T follicular helper cell (primary cell): ENCODE data around the gene MAGEA8.
"Not testable (repeated sequence)": the region's sequence is repeated elsewhere in the genome, so short reads cannot be mapped to it uniquely, and the experiment has no call there.

Experiments
- DNase-seq: peaks from one replicate; pipeline ENCODE4 v3.0.0-alpha.2; 2020; ENCODE audit warnings: low read depth

MAGEA8 gene

DNA sequence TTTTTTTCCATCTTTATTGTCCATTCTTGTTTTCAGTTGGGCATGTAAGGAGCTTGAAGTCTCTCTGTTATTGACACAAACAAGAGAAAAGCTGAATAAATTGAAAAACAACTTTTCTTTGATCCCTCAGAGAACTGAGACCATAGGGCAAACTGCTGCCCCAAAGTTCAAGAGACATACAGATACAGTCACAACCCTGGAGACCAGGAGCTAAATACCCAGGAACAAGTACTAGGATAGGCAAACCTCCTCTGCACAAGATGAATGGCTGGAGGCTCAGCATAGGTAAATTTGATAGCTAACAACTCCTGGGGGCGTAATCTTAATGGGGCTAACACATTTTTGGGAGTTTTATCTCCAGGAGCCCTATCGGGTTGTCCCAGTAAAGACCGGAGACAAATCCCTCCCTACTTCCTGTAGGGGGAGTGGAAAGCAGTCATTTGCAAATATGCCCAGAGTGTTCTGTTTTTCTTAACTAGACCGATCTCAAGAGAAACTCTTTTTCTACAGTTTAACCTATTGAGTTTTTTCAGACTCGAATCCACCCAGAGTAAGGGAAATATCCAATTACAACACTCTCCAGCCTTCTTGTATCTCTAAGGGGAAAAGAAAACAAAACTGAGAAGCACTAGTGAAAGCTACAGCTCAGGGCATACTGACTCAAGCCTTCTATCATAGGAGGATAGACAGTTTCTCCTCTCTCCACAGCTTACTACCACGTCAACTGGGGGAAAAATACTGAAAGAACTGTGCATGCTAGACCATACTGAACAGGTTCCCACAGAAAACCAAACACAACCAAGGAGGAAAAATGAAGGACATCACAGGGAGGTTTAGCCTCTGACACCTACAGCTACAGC lies 23.1 kb downstream of the MAGEA8 start:
- DNase-seq = no peak

DNA sequence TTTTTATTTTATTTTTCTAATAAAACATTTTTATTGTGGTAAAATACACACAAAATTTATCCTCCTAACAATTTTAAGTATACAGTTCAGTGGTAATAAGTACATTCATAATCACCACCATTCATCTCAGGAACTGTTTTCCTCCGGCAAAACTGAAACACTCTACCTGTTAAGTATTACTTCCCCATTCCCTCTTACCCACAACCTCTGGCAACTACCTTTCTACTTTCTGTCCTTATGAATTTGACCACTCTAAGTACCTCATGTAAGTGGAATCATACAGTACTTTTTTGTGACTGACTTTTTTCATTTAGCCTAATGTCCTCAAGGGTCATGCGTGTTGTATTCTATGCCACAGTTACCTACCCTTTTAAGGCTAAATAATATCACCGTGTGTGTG lies 27.3 kb downstream of the MAGEA8 start:
- no peak for DNase-seq

DNA sequence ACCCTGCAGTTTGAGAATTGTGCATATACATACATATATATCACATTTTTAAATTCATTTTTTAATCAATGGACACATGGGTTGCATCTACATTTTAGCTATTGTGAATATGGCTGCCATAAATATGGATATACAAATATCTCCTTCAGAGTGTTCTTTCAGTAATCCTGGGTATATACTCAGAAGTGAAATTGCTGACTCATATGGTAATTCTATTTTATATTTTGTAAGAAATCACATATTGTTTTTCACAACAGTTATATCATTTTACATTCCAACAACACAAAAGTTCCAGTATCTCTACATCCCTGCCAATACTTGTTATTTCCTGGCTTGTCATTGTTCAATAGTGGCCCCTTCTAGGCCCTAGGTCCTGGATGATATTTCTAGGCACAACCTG lies 27.7 kb downstream of the MAGEA8 start:
- DNase-seq = no peak

DNA sequence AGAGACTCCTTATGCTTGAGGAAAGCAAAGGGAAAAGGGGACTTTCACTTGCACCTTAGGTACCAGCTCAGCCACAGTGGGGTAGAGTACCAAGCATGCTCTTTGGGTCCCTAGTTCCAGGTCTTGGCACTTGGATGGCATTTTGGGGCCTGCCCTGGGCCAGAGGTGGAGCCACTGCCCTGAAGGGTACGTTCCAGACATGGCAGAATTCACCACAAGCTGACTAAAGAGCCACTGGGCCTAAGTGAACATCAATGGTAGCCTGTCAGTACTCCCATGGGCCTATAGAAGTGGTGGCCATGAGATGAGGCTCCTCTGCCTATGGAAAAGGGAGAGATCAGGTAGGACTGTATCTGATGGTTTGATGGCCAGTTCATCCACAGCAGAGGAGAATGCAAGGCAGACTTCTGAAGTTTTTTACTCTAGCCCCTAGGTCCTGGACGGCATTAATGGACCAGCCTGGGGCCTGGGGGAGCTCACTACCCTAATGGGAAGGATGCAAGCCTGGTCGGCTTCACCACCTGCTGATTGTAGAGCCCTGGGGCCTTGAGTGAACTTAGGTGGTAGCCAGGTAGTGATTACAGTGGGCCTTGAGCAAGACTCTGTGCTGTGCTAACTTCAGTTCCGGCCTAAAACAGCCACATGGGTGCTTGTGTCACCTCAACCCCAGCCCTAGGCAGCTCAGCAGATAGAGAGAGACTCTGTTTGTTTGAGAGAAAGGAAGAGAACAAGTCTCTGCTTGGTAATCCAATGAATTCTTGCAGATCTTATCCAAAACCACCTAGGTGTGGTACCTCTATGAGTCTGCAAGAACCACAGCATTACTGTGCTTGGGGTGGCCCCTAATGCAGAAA lies 28.6 kb downstream of the MAGEA8 start:
- no peak for DNase-seq

DNA sequence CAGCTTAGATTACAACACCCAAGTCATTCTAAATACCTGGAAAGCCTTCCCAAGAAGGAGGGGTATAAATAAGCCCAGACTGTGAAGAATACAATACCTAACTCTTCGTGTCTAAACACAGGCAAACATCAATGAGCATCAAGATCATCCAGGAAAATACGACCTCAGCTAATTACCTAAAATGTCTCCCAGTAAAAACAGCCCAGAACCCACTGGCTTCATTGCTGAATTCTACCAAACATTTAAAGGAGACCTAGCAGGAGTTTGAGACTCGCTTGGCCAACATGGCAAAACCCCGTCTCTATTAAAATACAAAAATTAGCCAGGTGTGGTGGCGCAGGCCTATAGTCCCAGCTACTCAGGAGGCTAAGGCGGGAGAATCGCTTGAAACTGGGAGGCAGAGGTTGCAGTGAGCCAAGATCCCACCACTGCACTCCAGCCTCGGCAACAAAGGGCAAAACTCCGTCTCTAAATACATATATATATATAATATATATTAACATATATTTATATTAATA lies 29.3 kb downstream of the MAGEA8 start:
- no peak for DNase-seq

DNA sequence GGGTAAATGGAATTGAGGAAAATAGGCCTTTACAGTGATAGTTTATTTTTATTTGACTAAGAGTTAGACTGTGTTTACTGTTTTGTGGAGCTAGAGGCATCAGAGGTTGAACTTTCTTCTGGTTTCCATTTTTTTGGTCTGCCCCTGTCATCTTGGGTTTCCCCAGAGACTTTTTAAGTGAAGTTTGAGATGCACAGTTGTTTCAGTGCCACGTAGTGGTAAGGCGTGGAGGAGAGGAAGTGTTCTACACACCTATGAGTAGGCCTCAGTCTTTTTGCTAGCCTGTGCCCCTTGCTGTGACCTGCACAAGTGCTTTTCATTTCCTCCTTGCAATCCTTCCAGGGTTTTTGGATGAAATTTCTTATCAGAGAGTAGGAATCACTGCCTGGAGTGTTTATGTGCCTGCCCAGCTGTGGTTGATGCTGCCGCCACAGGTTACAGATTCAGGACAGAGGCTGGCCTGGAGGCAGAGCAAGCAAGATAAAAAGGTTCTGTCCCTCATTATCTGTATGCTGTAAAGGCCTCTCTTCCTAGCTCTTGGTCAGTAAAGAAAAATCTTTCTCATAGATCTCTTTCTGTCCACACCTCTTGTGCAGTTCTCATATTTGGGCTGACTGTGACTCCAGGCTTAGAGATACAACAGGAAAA lies 35.9 kb downstream of the MAGEA8 start:
- no peak for DNase-seq

DNA sequence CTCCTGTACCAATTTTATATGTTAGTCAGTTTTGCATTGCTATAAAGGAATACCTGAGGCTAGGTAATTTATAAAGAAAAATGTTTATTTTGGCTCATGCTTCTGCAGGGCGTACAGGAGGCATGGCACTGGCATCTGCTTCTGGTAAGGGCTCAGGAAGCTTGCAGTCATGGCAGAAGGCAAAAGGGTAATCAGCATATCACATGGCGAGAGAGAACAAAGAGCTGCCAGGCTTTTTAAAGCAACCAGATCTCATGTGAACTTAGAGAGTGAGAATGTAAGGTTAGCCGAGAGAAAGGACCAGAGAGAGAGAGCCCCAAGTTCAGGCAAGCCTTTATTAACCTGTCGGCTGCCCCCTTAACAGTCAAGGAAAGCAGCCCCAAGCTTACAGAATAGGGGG lies 42.9 kb downstream of the MAGEA8 start:
- not testable (repeated sequence) for DNase-seq

DNA sequence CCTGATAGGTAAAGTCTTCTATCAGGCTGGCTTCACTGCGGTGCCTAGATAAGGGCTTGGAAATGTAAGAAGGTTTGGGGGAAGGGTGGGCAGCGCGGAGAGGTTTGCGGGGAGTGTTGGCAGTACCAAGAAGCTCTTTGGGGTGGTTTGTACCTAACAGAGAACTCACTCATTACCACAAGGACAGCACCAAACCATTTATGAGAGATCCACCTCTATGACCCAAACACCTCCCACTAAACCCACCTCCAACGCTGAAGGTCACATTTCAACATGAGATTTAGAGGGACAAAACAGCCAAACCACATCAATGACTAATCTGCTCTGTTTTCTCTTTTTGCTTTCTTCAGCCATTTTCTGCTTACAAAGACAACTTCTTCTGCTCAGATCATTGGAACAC lies 43.5 kb downstream of the MAGEA8 start:
- DNase-seq = not testable (repeated sequence)

DNA sequence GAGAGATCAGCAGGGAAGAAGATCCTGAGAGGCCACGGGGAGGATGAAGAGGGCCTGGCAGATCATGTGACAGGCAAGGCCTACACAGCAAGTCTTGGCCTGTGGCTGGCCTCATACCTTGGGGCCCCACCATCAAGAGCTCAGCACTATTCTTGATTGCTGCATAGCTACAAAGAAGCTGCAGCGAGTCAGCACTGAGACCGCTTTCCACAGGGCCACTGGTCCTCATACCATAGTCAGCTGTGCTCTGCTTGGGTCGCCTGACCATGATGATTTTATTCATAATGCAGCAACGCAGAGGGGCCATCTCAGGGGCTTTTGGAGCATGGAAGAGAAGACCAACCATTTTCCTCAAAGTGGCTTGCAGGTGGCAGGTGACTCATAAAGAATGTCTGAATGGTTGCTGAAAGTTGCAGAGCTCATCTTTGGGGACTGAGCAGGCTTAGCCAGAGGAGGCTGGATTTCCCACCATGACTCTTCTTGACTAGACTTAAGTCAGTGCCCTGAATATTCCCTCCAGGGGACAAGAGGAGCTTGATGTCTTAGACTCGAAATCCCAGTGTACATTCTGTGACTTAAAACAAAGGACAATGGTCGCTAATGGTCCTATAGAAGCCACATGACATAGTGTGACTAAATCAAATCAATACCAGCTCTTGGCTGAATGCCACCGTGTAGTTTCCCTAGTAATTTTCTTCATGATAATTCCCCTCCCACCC lies 46.4 kb downstream of the MAGEA8 start:
- DNase-seq = not testable (repeated sequence)

DNA sequence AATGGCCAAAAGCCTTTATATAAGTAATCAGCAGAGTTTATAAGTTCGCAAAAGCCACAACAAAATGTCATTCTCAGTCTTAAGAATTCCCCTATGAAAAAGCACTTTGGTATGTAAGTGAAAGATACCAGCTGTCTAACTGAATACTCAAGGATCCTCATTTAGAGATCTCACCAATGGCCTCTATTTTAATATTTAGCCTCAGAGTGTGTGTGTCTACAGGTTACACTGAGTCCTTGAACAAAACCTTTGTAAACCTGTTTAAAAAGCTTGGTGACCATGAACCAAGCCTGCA lies 46.9 kb downstream of the MAGEA8 start:
- DNase-seq = not testable (repeated sequence)

DNA sequence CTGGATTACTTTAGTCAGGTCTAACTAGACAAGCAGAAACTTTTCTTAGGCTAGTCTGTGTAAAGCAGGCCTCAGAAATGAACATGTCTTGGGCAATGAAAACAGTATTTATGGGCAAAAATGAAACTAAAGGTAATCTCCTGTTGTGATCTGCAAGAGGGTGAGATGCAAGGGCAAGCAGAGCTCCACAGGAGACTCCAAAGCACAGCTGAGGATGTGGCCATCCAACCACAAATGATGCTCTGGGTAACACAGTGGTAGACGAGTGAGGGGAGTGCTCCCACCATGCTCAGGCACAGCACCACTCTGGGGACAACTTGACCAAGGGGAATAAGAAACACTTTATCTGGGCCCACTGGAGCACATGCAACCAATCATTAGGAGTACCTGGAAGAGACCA lies 47.7 kb downstream of the MAGEA8 start:
- not testable (repeated sequence) for DNase-seq

DNA sequence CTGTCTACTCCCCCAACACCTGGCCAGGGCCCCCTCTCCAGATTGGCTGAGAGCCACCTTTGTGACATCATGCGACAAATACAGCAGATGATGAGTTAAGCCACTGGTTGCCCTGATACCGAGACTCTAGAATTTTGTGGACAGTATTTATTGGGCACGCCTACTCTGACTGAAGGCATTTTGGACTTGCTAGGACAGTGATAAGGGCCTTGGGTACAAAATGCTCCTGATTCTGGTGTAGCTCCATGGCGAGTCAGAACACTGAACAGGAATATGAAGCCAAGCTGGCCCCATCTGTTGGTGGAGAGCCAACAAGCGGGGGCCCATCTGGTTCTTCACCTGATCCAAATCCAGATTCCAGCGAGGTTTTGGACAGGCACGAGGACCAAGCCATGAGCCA lies 48.4 kb downstream of the MAGEA8 start, which contains the start of gene HSFX4:
TSS of gene HSFX4 (plus strand) at position 174 of the 400 bp plus-strand sequence. CDS start at position 246, 72 bp downstream.
- DNase-seq = not testable (repeated sequence)

DNA sequence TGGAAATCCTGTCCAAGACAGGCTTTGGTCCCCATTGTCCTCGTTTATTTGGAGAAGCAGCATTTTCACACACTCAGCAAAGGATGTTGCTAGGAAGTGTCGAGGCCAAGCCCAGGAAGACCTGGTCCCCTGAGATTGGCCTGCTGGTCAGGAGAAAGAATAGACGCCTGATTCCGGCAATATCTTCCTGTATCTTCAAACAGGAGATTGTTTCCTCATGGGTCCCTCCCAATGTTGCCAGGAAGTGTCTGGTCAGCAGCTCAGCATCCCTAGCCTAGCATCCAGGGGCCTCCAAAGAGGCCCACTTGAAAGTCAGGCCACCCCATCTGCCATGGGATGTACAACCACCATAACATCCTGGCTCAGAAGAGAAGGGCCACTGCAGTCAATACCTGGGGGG lies 50.4 kb downstream of the MAGEA8 start:
- DNase-seq = not testable (repeated sequence)

DNA sequence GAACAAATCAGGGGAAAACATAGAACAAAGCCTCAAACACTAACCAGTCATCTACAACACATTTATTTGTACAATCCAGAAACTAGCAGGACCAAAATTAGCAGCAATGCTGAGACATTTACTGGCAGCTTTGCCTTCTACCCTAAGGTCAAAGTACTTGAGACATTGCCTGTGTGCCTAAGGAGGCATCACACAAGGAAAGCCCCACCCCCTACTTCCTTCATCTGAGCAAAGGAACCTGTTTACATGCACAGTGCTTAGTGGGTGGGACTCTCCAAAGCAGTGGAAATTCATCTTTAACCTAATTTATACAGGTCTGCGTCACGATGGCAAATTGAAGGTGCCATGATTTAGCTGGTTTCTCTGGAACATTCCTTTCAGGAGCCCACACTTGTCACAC lies 51.2 kb downstream of the MAGEA8 start:
- DNase-seq = not testable (repeated sequence)

DNA sequence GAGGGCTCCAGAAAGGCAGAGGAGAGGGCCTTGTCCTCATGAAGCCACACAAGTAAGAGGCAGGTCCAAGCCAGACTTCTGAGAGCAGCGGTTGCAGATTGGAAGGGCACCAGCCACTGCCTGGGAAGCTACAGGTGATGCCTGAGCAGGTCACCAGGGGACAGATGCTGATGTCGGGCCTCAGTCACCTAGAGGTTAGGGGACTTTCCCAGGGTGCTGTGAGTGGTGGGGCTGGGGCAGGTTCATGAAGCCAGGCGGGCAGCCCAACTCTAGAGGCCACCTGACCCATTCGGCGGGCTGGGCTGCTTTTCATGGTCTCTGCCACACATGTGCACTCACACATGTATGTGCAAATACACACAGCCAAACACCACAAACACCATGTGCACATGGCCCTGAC lies 52.0 kb downstream of the MAGEA8 start:
- DNase-seq = not testable (repeated sequence)

DNA sequence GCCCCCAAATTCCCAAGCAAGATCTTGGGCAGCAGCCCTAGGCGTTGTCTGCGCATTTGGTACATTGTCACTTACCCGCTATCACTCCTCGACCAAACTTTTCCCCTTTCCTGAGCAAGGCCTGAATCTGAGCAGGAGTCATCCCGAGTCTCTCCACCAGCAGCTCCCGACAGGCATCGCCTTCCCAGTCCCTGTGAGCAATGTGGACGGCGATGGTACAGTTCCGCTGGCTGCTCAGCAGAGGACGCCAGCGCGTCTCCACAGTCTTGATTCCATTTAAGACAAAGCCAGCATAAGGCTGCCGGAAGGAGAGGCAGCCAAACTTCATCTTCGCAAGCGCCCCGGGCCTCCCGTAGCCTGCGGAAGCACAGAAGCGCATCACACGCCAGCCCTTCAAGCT lies 52.6 kb downstream of the MAGEA8 start:
- not testable (repeated sequence) for DNase-seq
